Measurements from ENCODE around the gene ASB16. TPM values are rescaled to one million over a fixed set of nuclear protein-coding genes. Genes with fewer than 3 reads are reported as not detected.

Gene ASB16
- polyA plus RNA-seq, 1 of the 3 experiments (the other 2 are of a cell fraction): not detected

- no peaks in the 10 kb centered on the region for H3K9me2 ChIP-seq
- no peaks in the 10 kb centered on the region for H3K27me3 ChIP-seq (ENCODE audit: insufficient read depth)
- H3K4me2 ChIP-seq: no peak overlapping the region
- no peak overlapping the region for H3K27ac ChIP-seq (ENCODE audit: low read depth in 2 of 2, low read length in 1 of 2)
- ChIA-PET POLR2A (no interaction called here), CTCF (no interaction called here)
- H3K4me1 ChIP-seq (ENCODE audit: control insufficient read depth in 1 of 2, insufficient read depth in 2 of 2, low read depth in 1 of 2, low read length in 1 of 2): no peaks in the 10 kb centered on the region
- H3K4me3 ChIP-seq (ENCODE audit: low read depth in 2 of 2, low read length in 1 of 2): no peak overlapping the region
- H2AFZ ChIP-seq (ENCODE audit: low read depth): no peak overlapping the region
- H4K20me1 ChIP-seq (ENCODE audit: insufficient read depth): no peaks in the 10 kb centered on the region
- H3K9ac ChIP-seq: no peak overlapping the region
- WGBS (ENCODE audit: low lambda C conversion rate): 95% methylated on average over 28 of the region's 54 CpGs
- DNase-seq: no peak
- peaks cover 2% of the 10 kb centered on the region for H3K79me2 ChIP-seq (ENCODE audit: insufficient read depth)
- peaks cover 4 to 7% of the 10 kb centered on the region in 2 experiments for H3K36me3 ChIP-seq (replicated peaks in 1 of 2; ENCODE audit: control insufficient read depth in 1 of 2, insufficient read depth in 2 of 2, low read length in 1 of 2)
- H3K9me3 ChIP-seq: no peaks in the 10 kb centered on the region
- H3F3A ChIP-seq (replicated peaks; ENCODE audit: insufficient read depth): peaks cover 13% of the 10 kb centered on the region
- TF ChIP-seq RCOR1 (IDR thresholded peaks at IDR 0.05; ENCODE audit: low read length) (no peak), USF1 (IDR thresholded peaks at IDR 0.05; ENCODE audit: borderline replicate concordance, low read depth) (no peak), FOXJ3 (CRISPR knock-in tag; IDR thresholded peaks at IDR 0.05) (no peak), SIN3A (IDR thresholded peaks at IDR 0.05; ENCODE audit: borderline replicate concordance, low read depth, low read length) (no peak), MEF2A (IDR thresholded peaks at IDR 0.05; ENCODE audit: borderline replicate concordance, low read depth) (no peak)
These were observed 6.4 kb downstream of the ASB16 start for GRCh38 chr17:44176671-44177501.

DNA sequence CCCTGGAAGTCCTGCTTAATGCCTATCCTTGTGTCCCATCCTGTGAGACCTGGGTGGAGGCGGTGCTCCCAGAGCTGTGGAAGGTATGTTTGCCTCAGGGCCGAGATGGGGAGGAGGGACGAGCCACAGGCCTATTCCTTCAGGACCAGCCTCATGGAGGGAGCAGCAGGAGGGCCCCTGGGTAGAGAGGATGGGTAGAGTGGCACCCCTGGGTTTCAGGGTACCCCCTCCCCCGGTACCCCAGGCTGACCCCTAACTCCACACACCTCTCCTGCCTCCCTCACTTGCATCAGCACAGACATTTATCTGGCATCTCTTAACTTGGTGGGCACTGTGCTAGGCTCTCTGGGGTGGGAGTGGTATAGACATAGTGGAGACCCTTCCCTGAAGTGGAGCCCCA is 7.1 kb downstream of the ASB16 start:
- no peak for TF ChIP-seq MAX (IDR thresholded peaks at IDR 0.05; ENCODE audit: low read depth)
- no peak for TF ChIP-seq PBX3 (IDR thresholded peaks at IDR 0.05)
- no peak for TF ChIP-seq FOXJ3 (CRISPR knock-in tag; IDR thresholded peaks at IDR 0.05)
- no peak for TF ChIP-seq CTCF (IDR thresholded peaks at IDR 0.05)
- no peak for TF ChIP-seq FOXM1 (IDR thresholded peaks at IDR 0.05; ENCODE audit: low read depth)
- no peak for TF ChIP-seq TCF12 (IDR thresholded peaks at IDR 0.05)
- TF ChIP-seq RCOR1 (IDR thresholded peaks at IDR 0.05; ENCODE audit: low read length): no peak
- TF ChIP-seq NFIC (IDR thresholded peaks at IDR 0.05; ENCODE audit: borderline replicate concordance): no peak
- TF ChIP-seq CHD2 (IDR thresholded peaks at IDR 0.05; ENCODE audit: low read length, partially characterized antibody): no peak
- TF ChIP-seq POLR2AphosphoS5 (IDR thresholded peaks at IDR 0.05; ENCODE audit: low read depth, low read length): no peak
- no peak for TF ChIP-seq RFX5 (IDR thresholded peaks at IDR 0.05; ENCODE audit: low read length)
- TF ChIP-seq GATA2 (CRISPR knock-in tag; IDR thresholded peaks at IDR 0.05): no peak
- no peak for TF ChIP-seq USF2 (IDR thresholded peaks at IDR 0.05; ENCODE audit: borderline replicate concordance, low read depth, low read length)
- TF ChIP-seq TEAD4 (IDR thresholded peaks at IDR 0.05; ENCODE audit: borderline replicate concordance, insufficient read depth): no peak
- TF ChIP-seq SMC3 (IDR thresholded peaks at IDR 0.05; ENCODE audit: low read depth, low read length): no peak
- POLR2A ChIA-PET: no interaction called here
- 92% methylated on average over 4 of the region's 4 CpGs for WGBS (ENCODE audit: low lambda C conversion rate)
- DNase-seq: no peak
- Histone ChIP-seq H4K20me1 (ENCODE audit: insufficient read depth) (no peaks in the 10 kb centered on the region), H3K4me2 (no peak overlapping the region), H3F3A (replicated peaks; ENCODE audit: insufficient read depth) (peaks cover 18% of the 10 kb centered on the region), H3K27ac (ENCODE audit: low read depth in 2 of 2, low read length in 1 of 2) (no peak overlapping the region), H3K9me2 (no peaks in the 10 kb centered on the region), H3K79me2 (ENCODE audit: insufficient read depth) (peaks cover 8% of the 10 kb centered on the region), H3K4me1 (ENCODE audit: control insufficient read depth in 1 of 2, insufficient read depth in 2 of 2, low read depth in 1 of 2, low read length in 1 of 2) (no peaks in the 10 kb centered on the region), H3K36me3 (replicated peaks in 1 of 2; ENCODE audit: control insufficient read depth in 1 of 2, insufficient read depth in 2 of 2, low read length in 1 of 2) (peaks cover 9 to 12% of the 10 kb centered on the region in 2 experiments), H3K9me3 (no peaks in the 10 kb centered on the region), H3K27me3 (ENCODE audit: insufficient read depth) (no peaks in the 10 kb centered on the region), H2AFZ (ENCODE audit: low read depth) (no peak overlapping the region), H3K9ac (no peak overlapping the region), H3K4me3 (ENCODE audit: low read depth in 2 of 2, low read length in 1 of 2) (no peak overlapping the region)
- CTCF ChIA-PET: no interaction called here

Data from SK-N-SH (cell line).